GM18519 (cell line): ENCODE measurements around the gene THRAP3.
"Not testable (repeated sequence)": the region's sequence is repeated elsewhere in the genome, so short reads cannot be mapped to it uniquely, and the experiment has no call there.

Experiments
- ATAC-seq: cut with Tn5 transposase; IDR thresholded peaks from one replicate; pipeline ENCODE4 v1.9.1; 2021; ENCODE audit warnings: mild to moderate bottlenecking, moderate library complexity; ENCODE audit not compliant: unreplicated experiment, low FRiP score

THRAP3 gene

GRCh38 chr1:36223996-36224536, at the start of gene THRAP3:
TSS of gene THRAP3 (plus strand) at chr1:36224443. CDS start at chr1:36282564, 58,121 bp downstream.
- ATAC-seq = peak; percentile 82

- no peak for ATAC-seq
These were observed 49.5 kb upstream of the THRAP3 start for GRCh38 chr1:36174713-36175112.

GRCh38 chr1:36175137-36176095, 48.8 kb upstream of the THRAP3 start:
- no peak for ATAC-seq

GRCh38 chr1:36176106-36176949, 47.9 kb upstream of the THRAP3 start:
- ATAC-seq = no peak

- ATAC-seq = no peak
These were observed 46.4 kb upstream of the THRAP3 start for GRCh38 chr1:36177589-36178431.

- no peak for ATAC-seq
These were observed 45.6 kb upstream of the THRAP3 start for GRCh38 chr1:36178471-36179219.

- ATAC-seq = no peak
These were observed 45.0 kb upstream of the THRAP3 start for GRCh38 chr1:36179220-36179600.

GRCh38 chr1:36182734-36183133, 41.5 kb upstream of the THRAP3 start:
- ATAC-seq = no peak

- ATAC-seq = no peak
These were observed 40.9 kb upstream of the THRAP3 start for GRCh38 chr1:36183309-36183856.

- no peak for ATAC-seq
These were observed 36.2 kb upstream of the THRAP3 start for GRCh38 chr1:36187800-36188593.

- not testable (repeated sequence) for ATAC-seq
These were observed 27.4 kb upstream of the THRAP3 start for GRCh38 chr1:36196805-36197204.

GRCh38 chr1:36198641-36199040, 25.6 kb upstream of the THRAP3 start:
- no peak for ATAC-seq

GRCh38 chr1:36199934-36200741, 24.1 kb upstream of the THRAP3 start:
- no peak for ATAC-seq

GRCh38 chr1:36203027-36203553, 21.2 kb upstream of the THRAP3 start:
- no peak for ATAC-seq

- ATAC-seq = no peak
These were observed 20.5 kb upstream of the THRAP3 start for GRCh38 chr1:36203554-36204346.

- no peak for ATAC-seq
These were observed 19.8 kb upstream of the THRAP3 start for GRCh38 chr1:36204347-36204909.
